ENCODE data around the gene M6PR.
"Not testable (repeated sequence)": the region's sequence is repeated elsewhere in the genome, so short reads cannot be mapped to it uniquely, and the experiment has no call there.

M6PR gene

DNA sequence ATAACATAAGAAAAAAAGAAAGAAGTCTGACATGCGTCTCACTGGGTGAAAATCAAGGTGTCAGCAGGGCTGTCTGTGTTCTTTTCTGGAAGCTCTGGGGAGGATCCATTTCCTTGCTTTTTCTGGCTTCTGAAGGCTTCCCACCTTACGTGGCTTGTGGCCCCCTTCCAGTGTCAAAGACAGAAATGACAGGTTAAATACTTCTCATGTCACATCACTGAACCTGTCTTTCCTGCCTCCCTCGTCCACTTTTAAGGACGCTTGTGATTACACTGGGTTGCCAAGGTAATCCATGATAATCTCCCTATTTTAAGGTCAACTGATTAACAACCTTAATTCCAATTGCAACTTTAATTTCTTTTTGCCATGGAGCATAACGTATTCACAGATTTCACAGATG is 39.7 kb downstream of the M6PR start:
- ChIA-PET POLR2A (no interaction called here), CTCF (interaction anchor here (1.8 kb wide), 1 partner anchor 19 kb away, joined by 6 read pairs; no protein-coding TSS in a partner anchor)
- no peak for DNase-seq (ENCODE audit: extremely low spot score)
- TF ChIP-seq BHLHE40 (IDR thresholded peaks at IDR 0.05; ENCODE audit: borderline replicate concordance) = no peak
- no peak for TF ChIP-seq HDGF (IDR thresholded peaks at IDR 0.05; ENCODE audit: borderline replicate concordance)
- TF ChIP-seq NFRKB (IDR thresholded peaks at IDR 0.05) = no peak
- no peak for TF ChIP-seq ARNT (IDR thresholded peaks at IDR 0.05)
- no peak for TF ChIP-seq CTBP1 (IDR thresholded peaks at IDR 0.05; ENCODE audit: borderline replicate concordance)
- TF ChIP-seq, protein P1, sequence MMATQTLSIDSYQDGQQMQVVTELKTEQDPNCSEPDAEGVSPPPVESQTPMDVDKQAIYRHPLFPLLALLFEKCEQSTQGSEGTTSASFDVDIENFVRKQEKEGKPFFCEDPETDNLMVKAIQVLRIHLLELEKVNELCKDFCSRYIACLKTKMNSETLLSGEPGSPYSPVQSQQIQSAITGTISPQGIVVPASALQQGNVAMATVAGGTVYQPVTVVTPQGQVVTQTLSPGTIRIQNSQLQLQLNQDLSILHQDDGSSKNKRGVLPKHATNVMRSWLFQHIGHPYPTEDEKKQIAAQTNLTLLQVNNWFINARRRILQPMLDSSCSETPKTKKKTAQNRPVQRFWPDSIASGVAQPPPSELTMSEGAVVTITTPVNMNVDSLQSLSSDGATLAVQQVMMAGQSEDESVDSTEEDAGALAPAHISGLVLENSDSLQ (IDR thresholded peaks at IDR 0.05) = no peak
- TF ChIP-seq SP1 (IDR thresholded peaks at IDR 0.05) = no peak
- TF ChIP-seq TARDBP (IDR thresholded peaks at IDR 0.05) = no peak
- no peak for TF ChIP-seq FOXK2 (IDR thresholded peaks at IDR 0.05)
- no peak for TF ChIP-seq LEF1 (IDR thresholded peaks at IDR 0.05; ENCODE audit: borderline replicate concordance)
- no peak for TF ChIP-seq L3MBTL2 (conservative IDR thresholded peaks at IDR 0.05)
- no peak for TF ChIP-seq SUZ12 (IDR thresholded peaks at IDR 0.05)
- TF ChIP-seq ELF4 (IDR thresholded peaks at IDR 0.05) = no peak
- no peak for TF ChIP-seq ZNF384 (IDR thresholded peaks at IDR 0.05)

DNA sequence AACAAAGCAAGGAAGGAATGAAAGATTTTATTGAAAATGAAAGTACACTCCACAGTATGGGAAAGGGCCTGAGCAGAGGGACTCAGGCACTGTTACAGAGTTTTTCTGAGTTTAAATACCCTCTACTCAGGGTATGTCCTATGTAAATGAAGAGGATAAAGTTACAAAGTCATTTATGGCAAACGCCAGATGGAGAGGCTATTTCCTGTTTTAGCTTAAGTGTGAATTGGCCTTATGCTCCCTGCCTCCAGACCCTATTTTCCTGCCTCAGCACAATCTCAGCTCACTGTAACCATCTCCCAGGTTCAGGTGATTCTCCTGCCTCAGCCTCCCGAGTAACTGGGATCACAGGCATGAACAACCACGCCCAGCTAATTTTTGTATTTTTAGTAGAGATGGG is 41.9 kb downstream of the M6PR start:
- POLR2A ChIA-PET = no interaction called here
- DNase-seq (ENCODE audit: extremely low spot score) = no peak
- CTCF ChIA-PET = interaction anchor here (1.4 kb wide), 1 partner anchor 17 kb away, joined by 9 read pairs; no protein-coding TSS in a partner anchor
- TF ChIP-seq L3MBTL2 (conservative IDR thresholded peaks at IDR 0.05) (no peak), NFRKB (IDR thresholded peaks at IDR 0.05) (no peak), BHLHE40 (IDR thresholded peaks at IDR 0.05; ENCODE audit: borderline replicate concordance) (no peak), SUZ12 (IDR thresholded peaks at IDR 0.05) (no peak), ZNF384 (IDR thresholded peaks at IDR 0.05) (no peak)
- TF ChIP-seq, protein P1 (IDR thresholded peaks at IDR 0.05) = no peak

DNA sequence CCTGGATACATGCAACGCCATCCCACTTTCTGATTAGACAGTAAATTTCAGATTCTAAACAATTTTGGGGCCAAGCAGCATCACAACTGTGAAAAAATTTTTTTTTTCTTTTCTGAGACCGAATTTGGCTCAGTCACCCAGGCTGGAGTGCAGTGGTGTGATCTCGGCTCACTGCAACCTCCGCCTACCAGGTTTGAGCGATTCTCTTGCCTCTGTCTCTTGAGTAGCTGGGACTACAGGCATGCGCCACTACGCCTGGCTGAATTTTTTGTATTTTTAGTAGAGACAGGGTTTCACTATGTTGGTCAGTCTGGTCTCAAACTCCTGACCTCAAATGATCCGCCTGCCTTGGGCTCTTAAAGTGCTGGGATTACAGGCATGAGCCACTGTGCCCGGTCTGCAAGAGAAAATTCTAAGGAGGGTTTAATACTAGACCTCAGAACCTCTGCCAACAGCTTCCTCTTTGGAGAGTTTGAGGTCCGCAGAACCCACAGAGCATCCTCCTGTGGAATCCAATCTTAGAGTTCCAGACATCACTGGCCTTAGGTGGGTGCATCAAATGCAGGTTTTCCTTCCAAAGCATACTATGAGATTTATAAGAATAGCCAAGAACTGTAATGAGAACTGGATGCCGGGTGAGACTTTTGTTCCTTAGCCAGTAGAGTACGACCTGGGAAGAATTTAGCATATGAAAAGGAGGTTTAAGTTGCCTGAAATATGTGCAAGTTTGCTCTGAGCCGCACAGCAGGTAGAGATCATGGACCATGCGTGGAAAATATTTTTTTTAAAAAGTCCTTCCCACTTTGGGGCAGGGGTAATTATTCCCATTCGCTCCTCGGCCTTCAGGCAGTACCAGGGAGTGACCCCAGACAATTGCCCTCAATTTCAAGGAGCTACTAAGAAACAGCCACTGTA is 42.9 kb downstream of the M6PR start:
- ChIA-PET POLR2A (interaction anchor here (0.6 kb wide), 1 partner anchor 42 kb away, joined by 3 read pairs; no protein-coding TSS in a partner anchor), CTCF (no interaction called here)
- no peak for DNase-seq (ENCODE audit: extremely low spot score)
- TF ChIP-seq ZNF384 (IDR thresholded peaks at IDR 0.05) = no peak

DNA sequence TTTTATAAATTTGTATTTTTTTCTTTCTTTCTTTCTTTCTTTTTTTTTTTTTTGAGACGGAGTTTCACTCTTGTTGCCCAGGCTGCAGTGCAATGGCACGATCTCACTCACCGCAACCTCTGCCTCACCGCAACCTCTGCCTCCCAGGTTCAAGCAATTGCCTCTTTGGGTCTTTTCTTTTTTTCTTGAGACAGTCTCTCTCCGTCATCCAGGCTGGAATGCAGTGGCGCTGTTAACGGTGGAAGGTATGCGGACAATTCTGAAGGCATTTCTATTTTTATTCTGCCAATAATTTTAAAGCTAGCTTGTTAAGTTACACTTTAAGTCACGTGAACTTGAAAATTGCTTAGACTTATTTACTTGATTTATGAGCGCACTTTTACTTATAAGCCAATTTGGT is 43.9 kb downstream of the M6PR start:
- POLR2A ChIA-PET = no interaction called here
- TF ChIP-seq SP1 (IDR thresholded peaks at IDR 0.05) (no peak), FOXK2 (IDR thresholded peaks at IDR 0.05) (no peak), ARNT (IDR thresholded peaks at IDR 0.05) (no peak), FOXA1 (IDR thresholded peaks at IDR 0.05) (no peak), CTBP1 (IDR thresholded peaks at IDR 0.05; ENCODE audit: borderline replicate concordance) (no peak), TARDBP (IDR thresholded peaks at IDR 0.05) (no peak), ELF4 (IDR thresholded peaks at IDR 0.05) (no peak)
- DNase-seq (ENCODE audit: extremely low spot score) = no peak
- CTCF ChIA-PET = interaction anchor here (1.0 kb wide), 1 partner anchor 45 kb away, joined by 3 read pairs; no protein-coding TSS in a partner anchor

DNA sequence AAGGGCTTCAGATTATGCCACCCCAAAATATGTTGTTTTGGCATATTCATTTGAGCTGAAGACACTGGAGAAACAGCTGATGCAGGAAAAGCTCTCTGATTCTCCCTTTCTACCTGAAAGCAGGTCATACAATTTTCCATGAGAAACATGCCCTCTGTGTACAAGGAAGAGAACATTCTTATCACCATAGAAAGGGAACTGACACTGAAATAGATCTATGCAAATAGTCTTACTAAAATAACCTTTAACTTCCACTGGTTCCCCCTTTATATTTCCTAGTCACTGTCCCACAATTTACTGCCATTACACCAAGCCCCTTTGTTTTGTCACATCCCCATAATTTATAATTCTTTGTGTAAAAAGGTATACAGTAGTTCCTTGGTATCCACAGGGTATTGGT is 44.8 kb downstream of the M6PR start:
- POLR2A ChIA-PET = no interaction called here
- CTCF ChIA-PET = interaction anchor here (0.6 to 1.0 kb wide), 2 partner anchors 10 to 44 kb away, joined by 3 read pairs; no protein-coding TSS in a partner anchor
- TF ChIP-seq SP1 (IDR thresholded peaks at IDR 0.05) (no peak), FOXK2 (IDR thresholded peaks at IDR 0.05) (no peak), SUZ12 (IDR thresholded peaks at IDR 0.05) (no peak), ARNT (IDR thresholded peaks at IDR 0.05) (no peak), FOXA1 (IDR thresholded peaks at IDR 0.05) (no peak), ELF4 (IDR thresholded peaks at IDR 0.05) (no peak), LEF1 (IDR thresholded peaks at IDR 0.05; ENCODE audit: borderline replicate concordance) (no peak), FOXM1 (IDR thresholded peaks at IDR 0.05; ENCODE audit: borderline replicate concordance) (no peak), HDGF (IDR thresholded peaks at IDR 0.05; ENCODE audit: borderline replicate concordance) (no peak)
- TF ChIP-seq, protein P1 (IDR thresholded peaks at IDR 0.05) = no peak
- no peak for DNase-seq (ENCODE audit: extremely low spot score)

DNA sequence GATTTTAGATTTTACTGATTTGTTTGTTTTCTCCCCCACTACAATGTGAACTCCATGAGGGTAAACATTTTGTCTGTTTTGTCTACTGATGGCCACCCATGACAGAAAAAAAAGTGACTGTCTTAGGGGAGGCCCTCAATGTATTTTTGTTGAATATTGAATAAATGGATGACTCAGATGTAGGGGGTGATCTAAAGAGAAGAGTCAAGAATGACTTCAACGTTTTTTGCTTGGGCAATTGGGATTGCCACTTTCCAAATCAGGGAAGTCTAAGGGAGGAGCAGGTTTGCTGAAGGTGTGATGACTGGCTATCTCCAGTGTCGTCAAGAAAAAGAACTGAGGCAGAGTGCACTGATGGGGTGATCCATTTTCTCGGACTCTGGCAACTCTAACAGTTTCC is 45.8 kb downstream of the M6PR start:
- POLR2A ChIA-PET = no interaction called here

DNA sequence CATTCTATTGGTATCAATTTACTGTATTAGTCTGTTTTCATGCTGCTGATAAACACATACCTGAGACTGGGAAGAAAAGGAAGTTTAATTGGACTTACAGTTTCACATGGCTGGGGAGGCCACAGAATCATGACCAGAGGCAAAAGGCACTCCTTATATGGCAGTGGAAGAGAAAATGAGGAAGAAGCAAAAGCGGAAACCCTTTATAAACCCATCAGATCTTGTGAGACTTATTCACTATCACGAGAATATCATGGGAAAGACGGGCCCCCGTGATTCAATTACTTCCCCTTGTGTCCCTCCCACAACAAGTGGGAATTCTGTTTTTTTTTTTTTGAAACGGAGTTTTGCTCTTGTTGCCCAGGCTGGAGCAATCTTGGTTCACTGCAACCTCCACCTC is 46.7 kb downstream of the M6PR start:
- POLR2A ChIA-PET; DNase-seq (ENCODE audit: extremely low spot score); CTCF ChIA-PET: not testable (repeated sequence)

More for the DNA sequence above, 45.8 kb downstream of the M6PR start:
- CTCF ChIA-PET = no interaction called here
- no peak for DNase-seq (ENCODE audit: extremely low spot score)
- TF ChIP-seq FOXK2 (IDR thresholded peaks at IDR 0.05) = no peak
- no peak for TF ChIP-seq FOXM1 (IDR thresholded peaks at IDR 0.05; ENCODE audit: borderline replicate concordance)
- TF ChIP-seq NFRKB (IDR thresholded peaks at IDR 0.05) = no peak
- TF ChIP-seq, protein P1 (IDR thresholded peaks at IDR 0.05) = no peak
- TF ChIP-seq SUZ12 (IDR thresholded peaks at IDR 0.05) = no peak
- TF ChIP-seq ARNT (IDR thresholded peaks at IDR 0.05) = no peak
- no peak for TF ChIP-seq L3MBTL2 (conservative IDR thresholded peaks at IDR 0.05)
- TF ChIP-seq CTBP1 (IDR thresholded peaks at IDR 0.05; ENCODE audit: borderline replicate concordance) = no peak
- no peak for TF ChIP-seq HDGF (IDR thresholded peaks at IDR 0.05; ENCODE audit: borderline replicate concordance)
- no peak for TF ChIP-seq ELF4 (IDR thresholded peaks at IDR 0.05)
- TF ChIP-seq TARDBP (IDR thresholded peaks at IDR 0.05) = no peak
- TF ChIP-seq LEF1 (IDR thresholded peaks at IDR 0.05; ENCODE audit: borderline replicate concordance) = no peak
- TF ChIP-seq ZNF384 (IDR thresholded peaks at IDR 0.05) = no peak
- TF ChIP-seq FOXA1 (IDR thresholded peaks at IDR 0.05) = no peak
- no peak for TF ChIP-seq BHLHE40 (IDR thresholded peaks at IDR 0.05; ENCODE audit: borderline replicate concordance)
- TF ChIP-seq SP1 (IDR thresholded peaks at IDR 0.05) = no peak

Measured in HEK293T (cell line).